DOHH2 (cell line): Measurements from ENCODE around the gene ACSF2.

Source experiments
- EZH2phosphoT487 ChIP-seq: fragments of 200-600 bp; sonication (generic); IDR thresholded peaks from 2 replicates; pipeline ENCODE4 v1.6.1; 2017; ENCODE audit warnings: borderline replicate concordance, mild to moderate bottlenecking, antibody characterized with exemption, low read length, moderate library complexity, mixed read lengths
- TF ChIP-seq, protein P1 (sequence below): fragments of 200-600 bp; sonication (generic); IDR thresholded peaks from one replicate; pipeline ENCODE4 v1.5.1; 2014; ENCODE audit warnings: antibody characterized with exemption, mild to moderate bottlenecking, low read depth, low read length; ENCODE audit not compliant: poor library complexity, severe bottlenecking

DNA sequence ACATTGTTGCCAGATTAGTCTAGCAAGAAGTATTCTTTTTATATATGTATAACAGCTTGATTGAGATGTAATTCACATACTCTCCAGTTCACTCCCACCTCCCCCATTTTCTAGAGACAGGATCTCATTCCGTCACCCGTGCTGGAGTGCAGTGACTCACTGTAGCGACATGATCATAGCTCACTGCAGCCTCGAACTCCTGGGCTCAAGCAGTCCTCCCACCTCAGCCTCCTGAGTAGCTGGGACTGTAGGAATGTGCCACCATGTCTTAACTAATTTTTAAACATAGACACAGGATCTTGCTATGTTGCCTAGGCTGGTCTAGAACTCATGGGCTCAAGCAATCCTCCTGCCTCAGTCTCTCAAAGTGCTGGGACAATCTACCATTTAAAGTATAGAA, 49.3 kb downstream of the ACSF2 start:
- no peak for TF ChIP-seq EZH2phosphoT487
- TF ChIP-seq, protein P1, sequence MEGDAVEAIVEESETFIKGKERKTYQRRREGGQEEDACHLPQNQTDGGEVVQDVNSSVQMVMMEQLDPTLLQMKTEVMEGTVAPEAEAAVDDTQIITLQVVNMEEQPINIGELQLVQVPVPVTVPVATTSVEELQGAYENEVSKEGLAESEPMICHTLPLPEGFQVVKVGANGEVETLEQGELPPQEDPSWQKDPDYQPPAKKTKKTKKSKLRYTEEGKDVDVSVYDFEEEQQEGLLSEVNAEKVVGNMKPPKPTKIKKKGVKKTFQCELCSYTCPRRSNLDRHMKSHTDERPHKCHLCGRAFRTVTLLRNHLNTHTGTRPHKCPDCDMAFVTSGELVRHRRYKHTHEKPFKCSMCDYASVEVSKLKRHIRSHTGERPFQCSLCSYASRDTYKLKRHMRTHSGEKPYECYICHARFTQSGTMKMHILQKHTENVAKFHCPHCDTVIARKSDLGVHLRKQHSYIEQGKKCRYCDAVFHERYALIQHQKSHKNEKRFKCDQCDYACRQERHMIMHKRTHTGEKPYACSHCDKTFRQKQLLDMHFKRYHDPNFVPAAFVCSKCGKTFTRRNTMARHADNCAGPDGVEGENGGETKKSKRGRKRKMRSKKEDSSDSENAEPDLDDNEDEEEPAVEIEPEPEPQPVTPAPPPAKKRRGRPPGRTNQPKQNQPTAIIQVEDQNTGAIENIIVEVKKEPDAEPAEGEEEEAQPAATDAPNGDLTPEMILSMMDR: no peak
